HPDE6-E6E7 (cell line): ENCODE measurements around the gene USP22.

Experiments
- DNase-seq: peaks from one replicate; pipeline ENCODE4 v3.0.0; 2011; ENCODE audit warnings: missing footprints; ENCODE audit errors: extremely low spot score

The USP22 gene

GRCh38 chr17:21049457-21049856 is 6.6 kb upstream of the USP22 start:
- no peak for DNase-seq

DNA sequence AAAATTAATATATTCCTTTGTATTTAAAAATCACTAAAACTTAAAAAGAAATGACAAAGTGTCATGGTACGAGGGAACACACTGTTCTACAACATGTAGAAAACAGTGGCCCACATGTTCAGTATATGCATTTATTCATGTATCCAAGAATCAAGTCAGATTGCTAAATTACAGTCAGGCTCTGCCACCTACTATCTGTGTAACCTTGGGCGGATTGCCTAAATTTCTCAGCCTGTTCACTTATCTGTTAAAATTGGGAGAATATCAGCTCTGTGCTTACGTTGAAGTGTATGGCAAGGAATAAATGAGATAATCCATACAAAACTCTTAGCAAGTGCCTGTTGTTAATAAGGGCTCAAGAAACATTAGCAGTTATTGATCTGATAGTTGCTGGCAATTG is 3.4 kb upstream of the USP22 start:
- DNase-seq: no peak

DNA sequence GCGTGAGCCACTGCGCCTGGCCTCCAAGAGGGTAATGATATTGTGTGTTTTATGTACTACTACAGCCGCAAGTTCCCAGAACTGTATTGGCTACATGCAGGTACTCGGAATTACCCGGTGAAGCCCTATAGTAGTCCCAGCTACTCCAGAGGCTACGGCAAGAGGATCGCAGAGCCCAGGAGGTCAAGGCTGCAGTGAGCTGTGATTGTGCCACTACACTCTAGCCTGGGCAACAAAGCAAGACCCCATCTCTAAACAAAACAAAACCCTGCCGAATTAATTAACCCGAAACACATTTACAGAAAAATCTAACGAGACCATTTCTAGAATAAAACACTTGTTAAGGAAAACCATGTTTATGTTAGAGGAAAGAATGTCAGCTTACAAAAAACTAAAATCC is 2.2 kb upstream of the USP22 start:
- DNase-seq: no peak

GRCh38 chr17:21043296-21044232 is 753 bp upstream of the USP22 start:
- DNase-seq: no peak

DNA sequence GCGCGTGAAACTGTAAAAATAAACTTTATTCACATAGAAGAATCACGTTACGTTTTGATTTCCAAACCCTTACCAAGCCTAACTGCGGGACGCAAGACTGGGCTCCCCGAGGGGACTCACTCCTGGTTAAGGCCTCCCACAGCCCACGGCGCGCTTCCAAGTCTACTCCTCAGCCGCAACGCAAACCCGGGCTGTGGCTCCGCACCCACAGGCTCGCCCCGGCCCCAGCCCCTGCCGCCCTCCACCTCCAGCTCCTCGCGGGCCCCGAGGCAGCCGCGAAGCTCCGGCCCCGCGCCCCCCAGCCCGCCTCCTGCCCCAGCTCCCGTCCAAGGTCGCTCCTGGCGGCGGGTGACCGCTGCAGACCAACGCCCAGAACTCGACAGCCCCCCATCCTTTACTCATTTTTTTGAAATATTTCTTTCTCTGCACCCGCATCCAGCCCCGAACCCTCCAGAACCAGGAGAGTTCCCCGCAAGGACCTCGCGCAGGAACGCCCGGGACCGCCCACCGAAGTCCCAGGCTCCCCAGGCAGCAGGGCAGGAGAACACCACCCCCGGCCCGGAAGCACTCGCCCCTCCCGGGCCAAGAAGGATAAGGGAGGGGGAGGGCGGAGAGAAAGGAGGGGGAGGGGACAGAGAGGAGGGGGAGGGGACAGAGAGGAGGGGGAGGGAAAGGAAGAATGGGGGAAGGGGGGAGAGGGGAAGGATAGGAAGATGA is 912 bp downstream of the USP22 start:
- DNase-seq: no peak

DNA sequence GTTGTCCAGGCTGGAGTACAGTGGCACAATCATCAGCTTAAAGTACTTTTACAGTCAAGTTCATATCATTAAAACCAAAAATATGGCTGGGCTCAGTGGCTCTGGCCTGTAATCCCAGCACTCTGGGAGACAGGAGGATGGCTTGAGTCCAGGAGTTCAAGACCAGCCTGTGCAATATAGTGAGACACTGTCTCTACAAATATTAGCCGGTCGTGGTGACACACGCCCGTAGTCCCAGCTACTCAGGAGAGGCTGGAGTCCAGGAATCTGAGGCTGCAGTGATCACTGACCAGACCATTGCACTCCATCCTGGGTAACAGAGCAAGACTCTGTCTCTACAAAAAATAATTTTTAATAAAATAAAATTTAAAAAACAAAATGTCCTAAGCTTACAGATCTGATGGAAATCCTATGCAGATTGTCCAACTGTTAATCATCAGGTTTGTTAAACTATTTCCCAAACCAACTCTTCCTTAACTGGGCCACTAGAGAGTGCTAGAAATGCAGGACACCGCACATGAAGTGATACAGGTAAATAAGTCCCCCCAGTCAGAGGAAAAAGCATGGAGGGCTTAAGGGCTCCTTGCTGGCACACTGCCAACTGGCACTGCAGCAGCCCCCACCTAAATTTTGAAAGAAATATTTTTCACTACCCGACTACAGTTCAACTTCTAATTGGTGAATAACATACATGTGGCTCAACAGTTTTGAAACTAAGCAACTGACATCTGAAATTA is 2.8 kb downstream of the USP22 start:
- DNase-seq: peak; percentile 35

DNA sequence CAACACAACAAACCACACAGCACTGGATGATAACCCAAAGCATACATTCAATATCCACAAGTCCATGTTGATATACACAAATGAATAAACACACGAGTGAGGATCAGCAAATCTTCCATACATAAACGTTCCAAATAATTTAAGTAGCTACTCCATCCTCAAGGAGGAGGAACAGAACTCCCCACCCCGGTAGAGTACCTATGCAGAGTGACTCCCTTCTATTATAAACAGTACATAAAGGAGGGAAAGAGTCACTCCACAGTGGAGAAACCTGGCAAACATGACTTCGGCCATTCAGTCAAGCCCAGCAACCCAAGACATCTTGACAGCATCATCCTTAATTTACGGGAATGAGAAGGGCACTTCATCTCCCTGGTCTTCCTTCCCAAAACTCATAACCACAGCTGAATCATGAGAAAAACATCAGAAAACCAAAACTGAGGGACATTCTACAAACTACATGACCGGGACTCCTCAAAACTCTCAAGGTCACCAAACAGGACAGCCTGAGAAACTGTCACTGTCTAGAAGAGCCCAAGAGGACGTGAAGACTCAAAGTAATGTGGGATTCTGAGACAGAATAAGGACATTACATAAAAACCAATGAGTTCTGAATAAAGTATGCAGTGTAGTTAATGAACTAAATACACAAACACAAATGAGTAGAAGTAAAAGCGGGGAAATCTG is 5.6 kb downstream of the USP22 start:
- no peak for DNase-seq

DNA sequence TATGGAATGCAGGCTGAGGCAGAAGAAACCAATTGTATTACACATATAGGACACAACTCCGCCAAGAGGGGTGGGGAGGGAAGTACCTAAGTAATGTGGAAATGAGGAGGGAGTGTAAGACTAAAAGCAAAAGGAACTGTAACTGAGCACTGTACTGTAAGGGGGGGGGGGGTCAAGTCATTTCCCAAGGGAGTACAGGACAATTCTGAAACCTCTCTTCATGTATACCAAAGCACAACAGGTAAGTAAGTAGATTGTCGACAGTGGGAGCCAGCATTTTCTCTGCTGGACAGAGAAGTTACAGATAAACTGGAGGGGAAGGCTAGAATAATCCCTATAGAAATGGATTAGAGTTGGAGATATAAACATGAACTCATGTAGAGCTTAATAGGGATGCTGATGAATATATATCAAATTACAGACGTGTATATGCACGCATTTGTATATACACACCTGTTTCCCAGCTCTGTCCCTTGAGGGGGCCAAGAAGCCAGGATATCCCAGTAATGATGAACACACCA is 6.4 kb downstream of the USP22 start:
- no peak for DNase-seq

DNA sequence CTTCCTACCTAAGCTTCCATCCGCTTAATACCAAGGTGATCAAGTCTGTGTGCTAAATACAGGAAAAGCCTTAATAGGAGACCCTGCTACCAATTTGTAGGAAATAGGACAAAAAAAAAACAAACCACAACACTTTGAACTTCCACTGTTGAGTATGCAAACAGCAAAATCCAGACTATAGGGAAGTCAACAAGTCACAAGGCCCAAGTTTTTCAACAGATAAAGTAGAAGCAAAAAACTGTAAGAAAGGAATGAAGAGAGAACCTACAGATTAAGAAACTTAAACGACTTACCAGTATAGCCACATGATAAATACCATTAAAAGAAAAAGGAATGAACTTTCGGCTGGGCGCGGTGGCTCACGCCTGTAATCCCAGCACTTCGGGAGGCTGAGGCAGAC is 7.4 kb downstream of the USP22 start:
- DNase-seq: no peak

DNA sequence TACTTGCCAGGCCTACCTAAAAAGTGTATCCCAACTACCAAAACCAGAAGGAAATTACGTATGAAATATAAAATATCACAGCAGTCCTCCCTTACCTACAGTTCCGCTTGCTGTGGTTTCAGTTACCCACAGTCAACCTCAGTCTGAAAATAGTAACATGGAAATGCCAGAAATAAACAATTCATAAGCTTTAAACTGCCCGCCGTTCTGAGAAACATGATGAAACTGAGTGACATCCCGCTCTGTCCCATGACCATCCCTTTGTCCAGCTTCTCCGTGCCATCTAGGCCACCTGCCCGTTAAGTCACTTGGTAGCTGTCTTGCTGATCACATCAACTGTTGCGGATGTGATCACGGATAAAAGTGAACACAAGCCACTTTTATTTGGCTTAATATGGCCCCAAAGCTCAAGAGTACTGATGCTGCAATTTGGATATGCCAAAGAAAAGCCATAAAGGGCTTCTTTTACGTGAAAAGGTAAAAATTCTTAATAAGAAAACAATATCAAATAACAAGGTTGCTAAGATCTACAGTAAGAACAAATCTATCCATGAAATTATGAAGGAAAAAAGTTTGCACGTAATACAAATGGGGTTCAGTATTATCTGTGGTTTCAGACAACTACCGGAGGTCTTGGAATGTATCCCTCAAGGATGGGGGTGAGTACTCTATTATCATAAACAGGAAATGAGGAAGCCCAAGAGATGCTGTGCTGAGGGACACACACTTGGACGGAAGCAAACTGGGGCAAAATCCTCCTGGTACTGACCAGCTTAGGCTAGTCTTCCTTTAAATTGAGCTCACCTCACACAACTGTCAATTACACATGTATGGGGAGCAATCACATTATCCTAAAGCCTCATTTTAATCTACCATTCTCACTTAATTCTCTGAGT is 8.2 kb downstream of the USP22 start:
- DNase-seq: no peak

- DNase-seq: no peak
These were observed 9.5 kb downstream of the USP22 start for GRCh38 chr17:21033350-21033749.

DNA sequence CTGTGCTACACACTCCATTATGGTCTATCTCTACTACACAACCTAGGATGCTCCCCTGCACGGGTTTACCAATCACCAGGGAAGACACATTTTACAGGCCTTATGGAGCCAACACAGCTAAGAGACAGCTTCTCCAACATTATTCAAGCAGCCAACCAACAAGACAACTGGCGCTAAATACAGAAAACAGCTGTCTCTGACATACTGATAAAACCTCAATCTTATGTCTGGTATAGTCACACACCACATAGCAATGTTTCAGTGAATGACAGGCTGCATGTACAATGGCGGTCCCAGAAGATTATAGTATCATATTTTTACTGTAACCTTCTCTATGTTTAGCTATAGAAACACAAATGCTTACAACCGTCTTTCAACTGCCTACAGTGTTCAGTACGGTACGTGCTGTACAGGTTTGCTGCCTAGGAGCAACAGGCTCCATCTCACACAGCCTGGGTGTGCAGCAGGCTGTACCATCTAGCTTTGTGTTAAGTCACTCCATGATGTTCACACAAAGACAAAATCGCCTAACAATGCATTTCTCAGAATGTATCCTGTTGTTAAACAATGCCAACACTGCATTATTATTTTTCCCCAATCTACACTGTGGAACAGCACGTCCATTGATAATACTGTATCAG is 10.9 kb downstream of the USP22 start:
- no peak for DNase-seq

DNA sequence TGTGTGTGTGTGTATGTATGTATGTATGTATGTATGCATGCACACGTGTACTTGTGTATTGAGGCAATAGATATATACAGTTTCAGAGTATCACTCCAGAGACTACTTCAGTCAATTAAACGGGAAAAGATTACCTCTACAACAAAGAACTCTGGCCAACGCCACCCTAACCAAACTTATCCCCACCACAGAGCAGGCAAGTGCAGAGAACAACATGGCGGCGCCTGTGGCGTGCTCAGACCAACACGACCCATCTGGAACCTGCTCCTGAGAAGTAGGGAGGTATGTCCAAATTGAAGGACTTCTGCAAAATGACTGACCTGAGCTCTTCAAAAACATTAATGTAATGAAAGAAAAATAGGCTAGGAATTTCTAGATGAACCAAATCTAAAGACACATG is 12.4 kb downstream of the USP22 start:
- no peak for DNase-seq

DNA sequence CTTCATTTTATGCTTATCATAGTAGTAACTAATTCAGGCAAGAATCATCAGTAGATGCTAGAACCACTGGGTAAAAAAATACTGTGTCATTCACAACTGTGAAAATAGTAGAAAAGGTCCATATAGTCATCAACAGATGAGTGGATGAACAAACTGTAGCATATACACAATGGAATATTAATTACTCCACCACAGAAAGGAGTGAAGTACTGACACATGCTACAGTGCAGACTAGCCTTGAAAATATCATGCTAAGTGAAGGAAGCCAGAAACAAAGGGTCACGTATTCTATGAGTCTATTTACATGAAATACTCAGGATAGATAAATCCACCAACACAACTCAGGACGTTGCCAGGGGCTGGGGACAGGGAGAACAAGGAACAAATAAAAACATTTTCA is 13.3 kb downstream of the USP22 start:
- DNase-seq: no peak

DNA sequence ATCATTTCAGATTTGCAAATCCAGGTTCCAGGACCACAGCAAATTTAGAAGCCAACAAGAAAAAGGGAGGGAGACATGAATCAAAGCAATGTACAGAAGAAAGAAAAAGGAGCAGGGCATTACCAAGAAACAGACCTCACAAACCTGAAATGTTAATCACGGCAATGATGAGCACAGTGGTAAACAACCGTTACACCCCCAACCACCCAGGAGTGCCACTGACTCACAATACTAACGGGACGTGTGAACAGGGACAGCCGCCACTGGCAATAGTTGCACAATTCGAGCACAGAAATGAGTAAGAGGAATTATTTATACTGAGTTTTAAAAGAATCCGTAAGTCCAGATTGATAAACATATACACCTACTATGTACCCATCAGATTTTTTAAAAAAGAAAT is 13.8 kb downstream of the USP22 start:
- no peak for DNase-seq

DNA sequence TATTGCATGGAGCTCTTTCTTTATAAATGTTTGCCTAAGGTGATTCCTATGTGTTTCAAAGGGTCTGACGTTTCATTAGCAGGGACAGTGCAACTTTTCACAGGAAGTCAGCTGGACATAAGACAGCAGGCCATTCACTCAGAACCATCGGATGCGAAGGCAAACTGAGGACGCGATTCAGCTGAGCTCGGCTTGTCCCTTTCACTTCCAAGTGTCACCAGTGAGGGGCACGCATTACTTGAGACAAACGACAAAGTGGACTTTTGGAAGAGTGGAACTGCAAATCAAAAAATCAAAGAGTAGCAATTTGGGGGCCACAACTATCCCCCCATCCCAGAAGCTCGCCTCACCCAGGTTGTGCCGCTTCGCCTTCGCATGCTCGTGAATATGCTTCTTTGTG is 14.6 kb downstream of the USP22 start:
- DNase-seq: no peak

- DNase-seq: no peak
These were observed 15.8 kb downstream of the USP22 start for GRCh38 chr17:21027031-21027430.

DNA sequence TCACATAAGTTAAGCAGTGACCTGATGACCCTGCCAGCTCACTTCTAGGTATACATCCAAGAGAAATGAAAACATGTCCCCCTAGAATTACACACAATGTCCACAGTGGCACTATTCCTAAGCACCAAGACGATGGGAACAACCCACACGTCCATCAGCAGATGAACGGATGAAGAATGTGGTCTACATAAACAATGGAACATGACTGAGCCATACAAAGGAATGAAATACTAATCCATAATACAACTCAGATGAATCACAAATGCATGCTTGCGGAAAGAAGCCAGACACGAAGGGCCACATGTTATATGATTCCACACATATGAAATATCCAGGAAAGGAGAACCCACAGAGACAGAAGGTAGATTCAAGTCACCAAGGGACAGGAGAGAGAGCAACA is 17.4 kb downstream of the USP22 start:
- no peak for DNase-seq

DNA sequence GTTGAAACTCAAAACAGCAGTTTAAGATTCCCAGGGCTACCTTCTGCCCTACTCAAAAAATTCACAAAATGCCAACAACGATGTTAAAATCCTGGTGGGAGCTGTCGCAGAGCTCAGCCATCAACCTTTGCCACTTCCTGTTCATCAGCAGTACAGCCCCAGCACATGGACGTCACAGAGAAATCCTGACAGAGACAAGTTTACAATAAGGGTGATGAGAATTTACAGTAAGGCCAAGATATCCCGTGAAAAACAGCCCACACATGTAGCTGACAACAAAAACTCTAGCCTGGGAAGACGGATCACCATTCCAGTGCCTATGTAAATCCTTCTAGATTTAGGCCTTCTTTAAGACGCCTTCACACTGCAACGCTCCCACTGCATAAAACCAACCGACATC is 18.8 kb downstream of the USP22 start:
- no peak for DNase-seq

GRCh38 chr17:21021208-21021803 is 21.5 kb downstream of the USP22 start:
- no peak for DNase-seq
